GM19351 (cell line): ENCODE data around the gene TRAF3IP1.
"Not testable (repeated sequence)": the region's sequence is repeated elsewhere in the genome, so short reads cannot be mapped to it uniquely, and the experiment has no call there.

Source experiments
- ATAC-seq: cut with Tn5 transposase; IDR thresholded peaks from one replicate; pipeline ENCODE4 v1.9.1; 2021; ENCODE audit warnings: mild to moderate bottlenecking, moderate library complexity; ENCODE audit not compliant: unreplicated experiment

Gene TRAF3IP1

GRCh38 chr2:238337846-238338245, 17.5 kb downstream of the TRAF3IP1 start:
- no peak for ATAC-seq

GRCh38 chr2:238338710-238339394, 18.5 kb downstream of the TRAF3IP1 start:
- no peak for ATAC-seq

- no peak for ATAC-seq
These were observed 19.1 kb downstream of the TRAF3IP1 start for GRCh38 chr2:238339395-238339780.

DNA sequence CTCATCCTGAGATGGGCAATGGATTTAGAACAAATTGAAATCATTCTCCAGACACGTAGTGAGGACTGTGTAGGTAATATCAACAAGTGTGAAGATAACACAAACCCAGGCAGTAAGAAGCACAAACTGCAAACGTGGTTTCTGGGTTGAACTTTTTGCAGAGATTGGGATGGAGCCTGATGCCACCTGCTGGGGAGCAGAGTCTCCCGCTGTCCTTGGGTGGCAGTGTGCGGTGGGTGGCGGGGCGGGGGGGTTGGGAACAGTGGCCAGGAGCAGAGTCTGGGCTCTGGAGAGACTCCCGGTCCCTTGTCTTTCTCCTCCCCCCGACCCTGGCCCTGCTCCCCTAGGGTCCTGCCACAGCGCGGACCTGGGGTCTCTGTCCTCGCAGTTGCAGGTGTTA, 19.5 kb downstream of the TRAF3IP1 start:
- no peak for ATAC-seq

- ATAC-seq = no peak
These were observed 21.2 kb downstream of the TRAF3IP1 start for GRCh38 chr2:238341536-238341935.

- no peak for ATAC-seq
These were observed 23.7 kb downstream of the TRAF3IP1 start for GRCh38 chr2:238344035-238344434.

- no peak for ATAC-seq
These were observed 24.2 kb downstream of the TRAF3IP1 start for GRCh38 chr2:238344517-238344916.

DNA sequence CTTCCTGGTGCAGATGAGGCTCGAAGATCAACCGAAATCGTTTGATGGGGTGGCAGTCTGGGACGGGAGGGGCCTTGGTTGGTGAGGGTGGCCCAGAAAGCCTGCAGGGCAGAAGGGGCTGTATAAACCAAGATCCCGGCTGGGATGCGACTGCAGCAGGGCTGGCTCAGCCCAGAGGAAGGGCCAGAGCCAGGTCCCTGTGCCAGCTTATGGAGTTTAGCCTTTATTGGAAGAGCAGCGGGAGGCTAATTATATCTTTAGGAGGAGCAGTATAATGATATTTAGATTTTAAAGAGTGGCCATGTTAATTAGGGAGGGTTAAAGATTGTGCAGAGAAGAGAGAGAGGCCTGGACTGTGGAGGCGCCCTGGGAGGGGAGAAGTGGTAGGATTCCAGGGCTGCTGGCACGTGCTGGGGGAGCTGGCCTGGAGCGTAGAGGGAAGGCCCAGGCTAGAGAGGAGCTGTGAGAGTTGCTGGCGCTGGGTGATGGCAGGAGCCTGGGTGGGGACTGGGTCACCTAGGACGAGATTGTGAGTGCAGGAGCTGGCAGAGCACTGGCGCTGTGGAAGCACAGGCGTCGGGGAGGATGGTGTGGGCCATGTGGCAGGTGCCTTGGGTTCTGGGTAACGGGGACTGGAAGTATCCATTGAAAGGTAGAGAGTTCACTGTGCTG, 25.1 kb downstream of the TRAF3IP1 start:
- ATAC-seq = no peak

DNA sequence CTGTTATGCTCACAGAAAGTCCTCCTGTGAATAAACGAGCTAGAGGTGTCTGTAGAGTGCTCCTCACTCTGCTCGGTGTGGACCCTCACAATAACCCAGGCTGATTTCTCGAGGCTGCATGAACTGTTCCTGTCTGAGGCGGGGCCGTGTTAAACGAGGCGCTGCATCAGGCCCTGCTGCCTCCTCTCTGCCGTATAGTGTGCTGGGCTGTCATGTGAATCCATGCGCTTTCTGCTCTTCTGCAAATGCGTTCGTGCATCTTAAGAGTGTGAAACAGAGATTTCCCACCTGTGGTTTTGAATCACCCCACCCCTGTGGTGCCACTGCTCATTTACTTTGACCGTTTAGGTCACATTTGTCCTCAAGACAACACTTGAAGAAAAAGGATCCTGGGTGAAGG, 26.2 kb downstream of the TRAF3IP1 start:
- ATAC-seq = peak; percentile 84

DNA sequence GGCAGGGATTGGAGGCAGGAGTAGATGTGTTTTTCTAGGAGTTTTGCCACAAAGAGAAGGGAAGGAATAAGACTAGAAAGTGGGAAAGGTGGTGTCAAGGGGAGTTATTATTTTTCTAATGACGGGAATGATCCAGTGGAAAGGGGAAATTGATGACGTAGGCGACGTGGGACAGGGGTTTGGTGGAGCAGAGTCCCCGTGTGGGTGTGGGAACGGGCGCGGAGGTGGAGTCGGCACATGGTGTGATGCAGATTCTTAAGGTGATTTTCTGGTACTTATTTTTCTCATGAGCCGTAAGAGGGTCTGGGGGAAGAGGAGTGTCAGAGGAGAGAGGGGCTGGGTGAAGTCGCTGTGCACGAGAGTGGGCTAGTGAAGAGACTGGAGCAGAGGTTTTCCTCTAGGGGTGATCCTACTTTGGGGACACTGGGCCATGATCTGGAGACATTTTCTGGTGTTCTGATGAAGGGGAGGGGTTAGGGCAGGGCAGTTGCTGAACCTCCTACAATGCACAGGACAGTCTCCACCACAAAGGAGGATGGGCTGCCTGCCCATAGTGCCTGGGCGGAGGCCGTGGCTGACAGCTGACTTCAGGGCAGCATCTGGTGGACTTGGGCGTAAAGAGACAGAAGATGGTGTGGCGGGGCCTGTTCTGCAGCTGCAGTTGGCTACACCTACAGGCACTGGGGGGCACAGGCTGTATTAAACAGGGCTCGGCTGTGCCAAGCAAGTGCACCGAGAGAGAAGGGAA, 30.0 kb downstream of the TRAF3IP1 start:
- no peak for ATAC-seq

DNA sequence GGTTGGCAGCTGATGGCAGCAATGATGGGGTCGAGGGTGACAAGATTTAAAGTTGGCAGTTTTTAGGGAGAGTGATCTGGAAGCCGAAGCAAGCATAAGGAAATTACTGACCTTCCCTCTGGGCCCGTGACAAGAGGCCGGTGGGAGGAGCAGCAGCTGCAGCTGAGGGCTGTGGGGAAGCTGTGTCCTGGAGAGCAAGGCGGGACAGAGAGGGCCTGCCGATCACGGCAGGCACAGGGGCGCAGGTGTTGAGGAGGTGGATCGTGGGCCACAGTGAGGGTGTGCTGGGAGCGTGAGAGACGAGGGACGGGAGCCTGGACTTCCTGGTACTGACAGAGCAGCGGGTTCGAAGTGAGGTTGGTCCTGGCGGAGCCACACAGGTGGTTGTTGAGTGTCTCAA, 31.0 kb downstream of the TRAF3IP1 start:
- no peak for ATAC-seq

GRCh38 chr2:238352361-238352760, 32.0 kb downstream of the TRAF3IP1 start:
- ATAC-seq = no peak

- ATAC-seq = no peak
These were observed 38.5 kb downstream of the TRAF3IP1 start for GRCh38 chr2:238358769-238359168.

- ATAC-seq = no peak
These were observed 39.1 kb downstream of the TRAF3IP1 start for GRCh38 chr2:238359403-238359802.

DNA sequence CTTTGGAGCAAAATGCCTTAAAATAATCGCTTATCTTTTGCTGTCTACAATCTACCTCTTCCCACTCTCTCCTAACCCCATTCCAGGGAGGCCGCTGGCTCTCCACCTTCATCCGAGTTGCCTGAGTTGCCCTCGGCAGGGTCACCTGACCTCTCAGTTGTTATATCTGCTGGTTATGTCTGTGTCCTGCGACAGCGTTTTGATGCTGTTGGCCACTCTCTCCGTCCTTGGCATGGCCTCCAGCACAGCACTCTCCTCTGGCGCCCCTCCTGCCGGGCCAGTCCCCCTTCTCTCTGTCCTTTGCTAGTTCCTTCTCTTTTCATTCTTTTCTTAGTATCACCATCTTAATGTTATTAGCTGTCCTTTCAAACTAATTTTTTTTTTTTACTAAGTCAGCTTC, 41.6 kb downstream of the TRAF3IP1 start:
- no peak for ATAC-seq

DNA sequence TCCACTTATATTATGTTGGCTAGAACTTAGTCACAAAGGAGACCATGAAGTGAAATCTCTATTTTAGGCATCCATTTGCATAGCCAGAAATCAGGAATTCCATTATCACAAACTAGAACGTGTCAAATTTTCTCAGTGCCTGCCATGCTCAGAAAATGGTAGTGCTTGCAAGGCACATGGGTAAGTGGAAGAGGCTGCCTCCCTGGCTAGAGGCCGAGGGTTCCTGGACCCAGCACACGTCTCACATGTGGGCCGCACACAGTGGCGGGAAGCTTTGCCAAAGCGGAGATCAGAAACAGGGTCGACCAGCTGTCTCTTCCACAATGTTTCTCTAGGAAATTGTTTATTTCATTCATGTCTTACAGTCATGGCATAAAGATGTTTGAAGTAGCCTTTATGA, 42.3 kb downstream of the TRAF3IP1 start:
- ATAC-seq = no peak

- no peak for ATAC-seq
These were observed 49.3 kb downstream of the TRAF3IP1 start for GRCh38 chr2:238369591-238370040.

DNA sequence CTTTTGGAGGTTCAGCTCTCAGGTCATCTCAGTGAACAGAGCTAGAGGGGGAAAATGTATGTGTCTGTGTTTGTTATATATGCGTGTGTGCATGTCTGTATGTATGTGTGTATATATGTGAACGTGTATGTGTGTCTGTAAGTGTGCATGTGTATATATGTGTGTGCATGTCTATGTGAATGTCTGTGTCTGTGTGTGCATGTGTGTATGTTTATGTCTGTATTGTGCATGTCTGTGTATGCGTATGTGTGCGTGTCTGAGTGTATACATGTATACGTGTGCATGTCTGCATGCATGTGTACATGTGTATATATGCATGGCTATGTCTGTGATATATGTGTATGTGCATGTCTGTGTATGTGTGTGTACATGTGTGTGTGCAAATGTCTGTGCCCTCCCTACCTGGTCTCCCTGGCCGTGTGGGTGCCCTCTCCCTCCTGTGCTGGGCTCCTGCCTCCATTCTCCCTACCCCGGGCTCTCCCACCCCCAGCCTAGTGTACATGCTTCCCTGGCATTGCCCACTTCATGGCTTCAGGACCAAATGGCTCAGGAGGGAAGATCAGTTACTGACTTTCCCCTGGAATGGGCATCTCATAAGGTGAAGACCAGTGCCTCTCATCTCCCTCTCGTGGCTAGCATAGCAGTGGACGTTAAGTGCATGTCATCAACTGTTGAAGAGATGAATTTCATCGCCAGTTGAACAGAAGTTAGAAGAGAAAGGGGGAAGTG, 49.9 kb downstream of the TRAF3IP1 start:
- no peak for ATAC-seq

DNA sequence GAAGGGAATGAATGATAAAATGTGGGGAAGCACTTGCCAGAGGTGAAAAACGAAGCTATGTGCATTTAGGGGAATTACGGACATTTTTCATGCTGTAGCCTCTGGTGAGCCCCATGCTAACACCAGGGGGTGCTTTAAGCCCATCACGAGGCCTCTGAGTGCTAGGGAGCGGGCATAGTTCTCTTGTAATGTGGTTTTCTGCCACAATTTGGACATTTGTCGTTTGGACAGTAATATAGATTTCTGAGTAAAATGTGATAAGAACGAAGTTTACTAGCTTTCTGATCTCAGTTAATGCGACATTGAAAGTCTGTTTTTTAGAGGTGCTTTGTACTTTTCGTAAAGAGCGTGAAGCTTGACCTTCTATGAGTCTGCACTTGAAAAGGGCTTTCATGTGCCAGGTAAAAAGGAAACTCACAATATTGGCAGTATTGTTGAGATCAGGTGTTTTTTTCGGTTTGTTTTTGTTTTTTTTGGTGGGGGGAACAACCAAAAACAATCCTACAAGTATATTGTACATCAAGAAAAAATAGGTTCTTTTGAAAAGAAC, 50.6 kb downstream of the TRAF3IP1 start:
- ATAC-seq = no peak

DNA sequence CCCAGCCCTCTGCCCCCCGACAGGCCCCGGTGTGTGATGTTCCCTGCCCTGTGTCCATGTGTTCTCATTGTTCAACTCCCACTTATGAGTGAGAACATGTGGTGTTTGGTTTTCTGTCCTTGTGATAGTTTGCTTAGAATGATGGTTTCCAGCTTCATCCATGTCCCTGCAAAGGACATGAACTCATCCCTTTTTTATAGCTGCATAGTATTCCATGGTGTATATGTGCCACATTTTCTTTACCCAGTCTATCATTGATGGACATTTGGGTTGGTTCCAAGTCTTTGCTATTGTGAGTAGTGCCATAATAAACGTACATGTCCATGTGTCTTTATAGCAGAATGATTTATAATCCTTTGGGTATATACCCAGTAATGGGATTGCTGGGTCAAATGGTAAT, 52.0 kb downstream of the TRAF3IP1 start:
- ATAC-seq = not testable (repeated sequence)

DNA sequence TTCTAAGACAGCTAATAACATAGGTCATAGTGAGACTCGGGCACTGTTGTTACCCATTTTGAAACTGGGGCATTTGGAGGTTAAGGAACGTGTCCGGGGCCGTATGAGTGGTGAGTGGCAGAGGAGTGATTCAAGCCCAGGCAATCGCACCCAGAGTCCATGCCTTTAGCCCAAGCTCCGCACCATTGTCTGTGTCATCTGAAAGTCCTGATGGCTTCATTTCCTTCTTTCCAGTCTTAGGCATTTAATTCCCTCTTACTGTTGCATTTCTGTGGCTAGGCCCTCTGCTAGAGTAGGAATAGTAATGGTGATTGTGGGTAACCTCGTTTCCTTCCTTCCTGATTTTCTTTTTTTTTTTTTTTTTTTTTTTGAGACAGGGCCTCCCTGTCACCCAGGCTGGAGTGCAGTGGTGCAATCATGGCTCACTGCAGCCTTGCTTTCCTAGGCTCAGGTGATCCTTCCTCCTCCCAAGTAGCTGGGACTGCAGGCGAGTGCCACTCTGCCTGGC, 56.6 kb downstream of the TRAF3IP1 start:
- ATAC-seq = no peak
